ENCODE data around the gene NSMF.
A peak's percentile ranks its signal among the peaks of the same experiment; 100 is the strongest.
"Not testable (repeated sequence)": the region's sequence is repeated elsewhere in the genome, so short reads cannot be mapped to it uniquely, and the experiment has no call there.

The NSMF gene

GRCh38 chr9:137459601-137460362 lies 648 bp upstream of the NSMF start:
- DNase-seq (ENCODE audit: low read depth), result no peak

- no peak for DNase-seq (ENCODE audit: low read depth)
These were observed 661 bp downstream of the NSMF start for GRCh38 chr9:137458194-137459151.

- DNase-seq (ENCODE audit: low read depth), result no peak
These were observed 1.5 kb downstream of the NSMF start for GRCh38 chr9:137457406-137458193.

GRCh38 chr9:137456864-137457405 lies 2.2 kb downstream of the NSMF start:
- DNase-seq (ENCODE audit: low read depth), result no peak

GRCh38 chr9:137456061-137456863 lies 2.9 kb downstream of the NSMF start:
- peak; percentile 70 for DNase-seq (ENCODE audit: low read depth)

GRCh38 chr9:137455359-137455991 lies 3.7 kb downstream of the NSMF start:
- DNase-seq (ENCODE audit: low read depth), result no peak

GRCh38 chr9:137454597-137455358 lies 4.4 kb downstream of the NSMF start:
- peak; percentile 27 for DNase-seq (ENCODE audit: low read depth)

- DNase-seq (ENCODE audit: low read depth), result no peak
These were observed 5.0 kb downstream of the NSMF start for GRCh38 chr9:137454145-137454596.

GRCh38 chr9:137453643-137454081 lies 5.5 kb downstream of the NSMF start:
- peak; percentile 73 for DNase-seq (ENCODE audit: low read depth)

- DNase-seq (ENCODE audit: low read depth), result no peak
These were observed 6.1 kb downstream of the NSMF start for GRCh38 chr9:137452761-137453642.

- DNase-seq (ENCODE audit: low read depth), result no peak
These were observed 7.0 kb downstream of the NSMF start for GRCh38 chr9:137452006-137452760.

GRCh38 chr9:137451264-137452005 lies 7.7 kb downstream of the NSMF start:
- not testable (repeated sequence) for DNase-seq (ENCODE audit: low read depth)

GRCh38 chr9:137450539-137451222 lies 8.5 kb downstream of the NSMF start:
- DNase-seq (ENCODE audit: low read depth), result not testable (repeated sequence)

- no peak for DNase-seq (ENCODE audit: low read depth)
These were observed 9.1 kb downstream of the NSMF start for GRCh38 chr9:137449931-137450538.

- DNase-seq (ENCODE audit: low read depth), result no peak
These were observed 9.9 kb downstream of the NSMF start for GRCh38 chr9:137449081-137449844.
